ENCODE results near the gene WNT9B.

DNA sequence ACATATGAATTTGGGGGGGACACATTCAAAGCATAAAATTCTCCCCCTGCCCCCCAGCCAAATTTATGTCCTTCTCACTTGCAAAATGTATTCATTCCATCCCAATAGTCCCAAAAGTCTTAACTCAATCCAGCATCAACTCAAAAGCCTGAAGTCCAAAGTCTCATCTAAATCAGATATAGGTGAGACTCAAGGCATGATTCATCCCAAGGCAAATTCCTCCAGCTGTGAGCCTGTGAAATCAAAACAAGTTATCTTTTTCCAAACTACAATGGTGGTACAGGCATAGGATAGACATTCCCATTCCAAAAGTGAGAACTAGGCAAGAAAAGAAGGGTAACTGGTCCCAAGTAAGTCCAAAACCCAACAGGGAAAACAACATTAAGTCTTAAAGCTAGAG is 65.7 kb downstream of the WNT9B start:
- TF ChIP-seq, protein P1, sequence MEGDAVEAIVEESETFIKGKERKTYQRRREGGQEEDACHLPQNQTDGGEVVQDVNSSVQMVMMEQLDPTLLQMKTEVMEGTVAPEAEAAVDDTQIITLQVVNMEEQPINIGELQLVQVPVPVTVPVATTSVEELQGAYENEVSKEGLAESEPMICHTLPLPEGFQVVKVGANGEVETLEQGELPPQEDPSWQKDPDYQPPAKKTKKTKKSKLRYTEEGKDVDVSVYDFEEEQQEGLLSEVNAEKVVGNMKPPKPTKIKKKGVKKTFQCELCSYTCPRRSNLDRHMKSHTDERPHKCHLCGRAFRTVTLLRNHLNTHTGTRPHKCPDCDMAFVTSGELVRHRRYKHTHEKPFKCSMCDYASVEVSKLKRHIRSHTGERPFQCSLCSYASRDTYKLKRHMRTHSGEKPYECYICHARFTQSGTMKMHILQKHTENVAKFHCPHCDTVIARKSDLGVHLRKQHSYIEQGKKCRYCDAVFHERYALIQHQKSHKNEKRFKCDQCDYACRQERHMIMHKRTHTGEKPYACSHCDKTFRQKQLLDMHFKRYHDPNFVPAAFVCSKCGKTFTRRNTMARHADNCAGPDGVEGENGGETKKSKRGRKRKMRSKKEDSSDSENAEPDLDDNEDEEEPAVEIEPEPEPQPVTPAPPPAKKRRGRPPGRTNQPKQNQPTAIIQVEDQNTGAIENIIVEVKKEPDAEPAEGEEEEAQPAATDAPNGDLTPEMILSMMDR (IDR thresholded peaks at IDR 0.05) = no peak
- TF ChIP-seq ZFX (IDR thresholded peaks at IDR 0.05; ENCODE audit: borderline replicate concordance) = no peak
